Thoracic aorta (tissue), 2 donors: ENCODE measurements around the gene ARMC2. TPM values are rescaled to one million over a fixed set of nuclear protein-coding genes. Genes with fewer than 3 reads are reported as not detected.
A peak's percentile ranks its signal among the peaks of the same experiment; 100 is the strongest.

Source experiments
- ATAC-seq: fragments of 150-250 bp; one replicate; pipeline ENCODE4 v1.8.0; 2017; ENCODE audit warnings: low read depth; ENCODE audit not compliant: insufficient number of reproducible peaks, low FRiP score
- DNase-seq: peaks from one replicate; pipeline ENCODE4 v3.0.0-alpha.2; 2020; ENCODE audit warnings: low spot score
- H3K27ac ChIP-seq, 2 donors: fragments of 200-600 bp; sonication (generic); 1 replicate in 1 of 2; 2 replicates in 1 of 2; pipeline ENCODE4 v1.5.1; 2016; ENCODE audit warnings: mild to moderate bottlenecking in 2 of 2, moderate library complexity in 2 of 2
- H3K27me3 ChIP-seq: fragments of 200-600 bp; sonication (generic); replicated peaks from 2 replicates; pipeline ENCODE4 v1.6.0; 2016; ENCODE audit warnings: mild to moderate bottlenecking; ENCODE audit not compliant: insufficient read depth
- H3K36me3 ChIP-seq: fragments of 200-600 bp; sonication (generic); one replicate; pipeline ENCODE4 v1.5.1; 2016
- H3K4me1 ChIP-seq, 2 donors: fragments of 200-600 bp; sonication (generic); 1 replicate in 1 of 2; 2 replicates in 1 of 2; pipeline versions ENCODE4 v1.5.1 to v1.6.0; 2016; ENCODE audit warnings: low read depth in 2 of 2, mild to moderate bottlenecking in 1 of 2; ENCODE audit not compliant: control insufficient read depth in 1 of 2
- H3K4me3 ChIP-seq: fragments of 200-600 bp; sonication (generic); 2 replicates; pipeline ENCODE4 v1.5.1; 2016; ENCODE audit warnings: mild to moderate bottlenecking
- H3K9me3 ChIP-seq: fragments of 200-600 bp; sonication (generic); 2 replicates; pipeline ENCODE4 v1.5.1; 2016
- CTCF ChIP-seq: fragments of 200-600 bp; sonication (generic); IDR thresholded peaks from one replicate; pipeline ENCODE4 v1.5.1; 2019; ENCODE audit warnings: antibody characterized with exemption
- total RNA-seq, 2 donors: library from RNA; depleted of rRNA; stranded (reverse); fragments of >200 nt; gene quantifications; one replicate each; pipeline versions ENCODE4 v1.1.0 to v1.2.3, GENCODE V29; 2016

The ARMC2 gene
- total RNA-seq, 2 donors from 2014 or later = 11.5 to 22.5 TPM

- H3K27me3 ChIP-seq = no peaks in the 10 kb centered on the region
- no peaks in the 10 kb centered on the region for H3K9me3 ChIP-seq
- peak overlapping the region; percentile 83 to 89 for H3K27ac ChIP-seq
- ATAC-seq (no peak), DNase-seq (no peak)
- TF ChIP-seq CTCF = no peak
- H3K4me1 ChIP-seq = peaks cover 20 to 52% of the 10 kb centered on the region in 2 donors
- H3K36me3 ChIP-seq = no peaks in the 10 kb centered on the region
- no peak overlapping the region for H3K4me3 ChIP-seq
These were observed 95.8 kb downstream of the ARMC2 start for GRCh38 chr6:108944071-108944470.

- DNase-seq = no peak
- peaks cover 20 to 52% of the 10 kb centered on the region in 2 donors for H3K4me1 ChIP-seq
These were observed 96.8 kb downstream of the ARMC2 start for GRCh38 chr6:108944707-108945680.

GRCh38 chr6:108945681-108946159 is 97.5 kb downstream of the ARMC2 start:
- no peak for ATAC-seq
- no peaks in the 10 kb centered on the region for H3K27me3 ChIP-seq
- TF ChIP-seq CTCF = no peak
- H3K4me1 ChIP-seq = peaks cover 20 to 52% of the 10 kb centered on the region in 2 donors
- H3K27ac ChIP-seq = peak overlapping the region; percentile 83 to 89
- H3K36me3 ChIP-seq = no peaks in the 10 kb centered on the region
- peak overlapping the region; percentile 44 for H3K4me3 ChIP-seq
- peak; percentile 40 for DNase-seq
- no peaks in the 10 kb centered on the region for H3K9me3 ChIP-seq

More at GRCh38 chr6:108944707-108945680, 96.8 kb downstream of the ARMC2 start:
- Histone ChIP-seq H3K27me3 (no peaks in the 10 kb centered on the region), H3K27ac (peak overlapping the region; percentile 83 to 89), H3K36me3 (no peaks in the 10 kb centered on the region), H3K4me3 (peak overlapping the region; percentile 44), H3K9me3 (no peaks in the 10 kb centered on the region)
- ATAC-seq = peak; percentile 24
- TF ChIP-seq CTCF = no peak

DNA sequence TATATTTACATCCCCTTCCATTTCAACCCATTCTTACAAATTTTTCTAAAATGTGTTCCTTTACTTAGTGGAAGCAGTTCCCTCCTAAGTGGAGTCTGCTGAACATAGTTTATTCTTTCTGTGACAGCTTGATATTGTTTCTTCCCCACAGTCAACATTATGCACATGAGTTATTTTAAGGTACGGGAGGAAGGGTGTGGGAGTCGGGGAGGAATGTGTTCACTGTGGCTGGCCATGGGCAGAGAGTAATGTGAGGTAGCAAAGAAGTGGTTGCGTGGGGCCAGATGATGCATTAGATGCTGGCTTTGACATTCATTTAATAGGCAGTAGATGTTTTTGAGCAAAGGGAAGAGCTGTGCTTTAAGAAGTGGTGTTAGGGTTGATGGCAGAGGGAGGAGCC is 98.5 kb downstream of the ARMC2 start:
- DNase-seq (no peak), ATAC-seq (no peak)
- H3K36me3 ChIP-seq = no peaks in the 10 kb centered on the region
- H3K27ac ChIP-seq = peak overlapping the region; percentile 83 to 89
- no peaks in the 10 kb centered on the region for H3K9me3 ChIP-seq
- H3K27me3 ChIP-seq = no peaks in the 10 kb centered on the region
- peaks cover 20 to 52% of the 10 kb centered on the region in 2 donors for H3K4me1 ChIP-seq
- TF ChIP-seq CTCF = no peak
- H3K4me3 ChIP-seq = no peak overlapping the region

- ATAC-seq (peak; percentile 45), DNase-seq (no peak)
- TF ChIP-seq CTCF = no peak
- Histone ChIP-seq H3K36me3 (no peaks in the 10 kb centered on the region), H3K4me3 (no peak overlapping the region), H3K4me1 (peaks cover 20 to 52% of the 10 kb centered on the region in 2 donors), H3K27me3 (no peaks in the 10 kb centered on the region), H3K27ac (peak overlapping the region; percentile 83 to 89), H3K9me3 (no peaks in the 10 kb centered on the region)
These were observed 99.1 kb downstream of the ARMC2 start for GRCh38 chr6:108947114-108947854.
